Endothelial cell of umbilical vein (primary cell): ENCODE measurements around the gene RPS24.

Experiments
- MYC ChIP-seq: IDR thresholded peaks from one replicate; pipeline ENCODE4 v1.6.1; 2011; ENCODE audit warnings: mild to moderate bottlenecking, low read depth, low read length
- TF ChIP-seq, protein P1 (sequence below), 2 donors: IDR thresholded peaks; 1 replicate in 1 of 2; 2 replicates in 1 of 2; pipeline ENCODE4 v1.5.1; 2011; ENCODE audit warnings: low read length in 2 of 2, mild to moderate bottlenecking in 2 of 2, moderate library complexity in 2 of 2, control low read depth in 1 of 2, inconsistent platforms in 1 of 2, low read depth in 1 of 2; ENCODE audit not compliant: insufficient read depth in 1 of 2; ENCODE audit errors: extremely low read depth in 1 of 2

DNA sequence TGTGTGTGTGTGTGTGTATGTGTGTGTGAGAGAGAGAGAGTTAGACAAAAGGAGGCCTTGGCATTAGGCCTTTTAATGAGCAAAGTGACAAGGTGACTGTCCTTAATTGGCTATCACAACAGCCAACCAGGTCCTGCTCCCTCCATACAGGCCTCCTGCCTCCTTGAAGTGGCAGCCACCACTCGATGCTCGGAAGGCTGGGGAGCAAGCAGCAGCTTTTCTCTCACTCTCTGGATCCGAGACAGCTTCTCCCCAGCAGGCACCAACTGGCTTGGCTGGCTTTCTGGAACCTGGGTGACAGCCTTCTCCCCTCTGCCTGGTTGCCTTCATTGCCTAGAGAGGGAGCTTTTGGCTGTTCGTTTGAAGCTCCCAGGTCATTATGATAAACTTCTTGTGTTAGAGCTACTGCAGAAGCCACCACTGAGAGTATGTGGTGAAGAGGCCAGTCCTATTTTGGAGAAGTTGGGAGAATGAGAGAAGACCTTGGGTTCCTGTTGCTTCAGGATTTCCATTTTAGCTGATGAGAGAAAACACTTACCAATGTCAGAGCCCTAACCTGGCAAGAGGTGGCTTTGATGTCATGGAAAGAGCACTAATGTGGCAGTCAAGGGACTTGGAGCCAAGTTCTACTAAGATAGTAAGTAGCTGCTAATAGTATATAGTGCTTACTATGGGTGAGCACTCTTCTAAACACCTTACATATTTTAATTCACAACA is 37.6 kb downstream of the RPS24 start:
- TF ChIP-seq, protein P1, sequence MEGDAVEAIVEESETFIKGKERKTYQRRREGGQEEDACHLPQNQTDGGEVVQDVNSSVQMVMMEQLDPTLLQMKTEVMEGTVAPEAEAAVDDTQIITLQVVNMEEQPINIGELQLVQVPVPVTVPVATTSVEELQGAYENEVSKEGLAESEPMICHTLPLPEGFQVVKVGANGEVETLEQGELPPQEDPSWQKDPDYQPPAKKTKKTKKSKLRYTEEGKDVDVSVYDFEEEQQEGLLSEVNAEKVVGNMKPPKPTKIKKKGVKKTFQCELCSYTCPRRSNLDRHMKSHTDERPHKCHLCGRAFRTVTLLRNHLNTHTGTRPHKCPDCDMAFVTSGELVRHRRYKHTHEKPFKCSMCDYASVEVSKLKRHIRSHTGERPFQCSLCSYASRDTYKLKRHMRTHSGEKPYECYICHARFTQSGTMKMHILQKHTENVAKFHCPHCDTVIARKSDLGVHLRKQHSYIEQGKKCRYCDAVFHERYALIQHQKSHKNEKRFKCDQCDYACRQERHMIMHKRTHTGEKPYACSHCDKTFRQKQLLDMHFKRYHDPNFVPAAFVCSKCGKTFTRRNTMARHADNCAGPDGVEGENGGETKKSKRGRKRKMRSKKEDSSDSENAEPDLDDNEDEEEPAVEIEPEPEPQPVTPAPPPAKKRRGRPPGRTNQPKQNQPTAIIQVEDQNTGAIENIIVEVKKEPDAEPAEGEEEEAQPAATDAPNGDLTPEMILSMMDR (IDR thresholded peaks at IDR 0.05; ENCODE audit: extremely low read depth in 1 of 2, insufficient read depth in 1 of 2, low read depth in 1 of 2, low read length in 2 of 2): no peak
- TF ChIP-seq MYC: no peak
